SK-N-SH (cell line): ENCODE data around the gene MXRA8. TPM values are rescaled to one million over a fixed set of nuclear protein-coding genes. Genes with fewer than 3 reads are reported as not detected.

Source experiments
- CTCF ChIA-PET: fragments of 300-600, 350-600 bp; formaldehyde crosslinking; extraction: SDS; loops from one replicate; lab custom pipeline; 2021; lab: Yijun Ruan, JAX
- POLR2A ChIA-PET: fragments of 350-600 bp; sonication (Branson Sonifier 250); formaldehyde crosslinking; extraction: SDS; loops from one replicate; lab custom pipeline; 2020; ENCODE audit warnings: antibody characterized with exemption, inconsistent platforms; lab: Yijun Ruan, JAX
- DNase-seq: peaks from one replicate; pipeline ENCODE4 v3.0.0; 2012
- H2AFZ ChIP-seq: fragments of 200-600 bp; sonication (generic); 2 replicates; pipeline ENCODE4 v1.8.1; 2016; ENCODE audit warnings: antibody characterized with exemption, mild to moderate bottlenecking, low read depth
- H3F3A ChIP-seq: fragments of 200-600 bp; sonication (generic); replicated peaks from 2 replicates; pipeline ENCODE3; 2016; ENCODE audit warnings: antibody characterized with exemption, mild to moderate bottlenecking; ENCODE audit not compliant: insufficient read depth
- H3K27ac ChIP-seq, 2 experiments: fragments of 200-500 bp in 1 of 2; fragments of 200-600 bp in 1 of 2; sonication (Bioruptor generic) in 1 of 2; sonication (generic), shearing (Covaris generic) in 1 of 2; 2 replicates each; pipeline versions ENCODE4 v1.5.1 to v1.6.1; 2014 to 2016; ENCODE audit warnings: low read depth in 2 of 2, inconsistent platforms in 1 of 2, low read length in 1 of 2, mild to moderate bottlenecking in 1 of 2, mixed read lengths in 1 of 2
- H3K27me3 ChIP-seq: fragments of 200-600 bp; sonication (generic), shearing (Covaris generic); 2 replicates; pipeline ENCODE4 v1.6.1; 2016; ENCODE audit warnings: mixed run types; ENCODE audit not compliant: insufficient read depth
- H3K36me3 ChIP-seq, 2 experiments: fragments of 200-500 bp in 1 of 2; fragments of 200-600 bp in 1 of 2; sonication (Bioruptor generic) in 1 of 2; sonication (generic) in 1 of 2; replicated peaks in 1 of 2; 2 replicates each; pipeline versions ENCODE3 to v1.5.1; 2014 to 2016; ENCODE audit warnings: low read length in 1 of 2, mild to moderate bottlenecking in 1 of 2; ENCODE audit not compliant: insufficient read depth in 2 of 2, control insufficient read depth in 1 of 2
- H3K4me1 ChIP-seq, 2 experiments: fragments of 200-500 bp in 1 of 2; fragments of 200-600 bp in 1 of 2; sonication (Bioruptor generic) in 1 of 2; sonication (generic), shearing (Covaris generic) in 1 of 2; 2 replicates each; pipeline versions ENCODE4 v1.5.1 to v1.6.1; 2014 to 2016; ENCODE audit warnings: low read depth in 1 of 2, low read length in 1 of 2, mixed run types in 1 of 2; ENCODE audit not compliant: insufficient read depth in 2 of 2, control insufficient read depth in 1 of 2
- H3K4me2 ChIP-seq: fragments of 200-600 bp; sonication (generic), shearing (Covaris generic); 2 replicates; pipeline ENCODE4 v1.6.1; 2017; ENCODE audit warnings: mixed run types
- H3K4me3 ChIP-seq, 2 experiments: fragments of 200-500 bp in 1 of 2; fragments of 200-600 bp in 1 of 2; sonication (Bioruptor generic) in 1 of 2; sonication (generic), shearing (Covaris generic) in 1 of 2; 2 replicates each; pipeline versions ENCODE4 v1.5.1 to v1.8.1; 2014 to 2016; ENCODE audit warnings: low read depth in 2 of 2, inconsistent platforms in 1 of 2, low read length in 1 of 2, mild to moderate bottlenecking in 1 of 2, mixed read lengths in 1 of 2, moderate library complexity in 1 of 2
- H3K79me2 ChIP-seq: fragments of 200-600 bp; sonication (generic); 2 replicates; pipeline ENCODE4 v1.8.1; 2017; ENCODE audit warnings: mild to moderate bottlenecking; ENCODE audit not compliant: insufficient read depth
- H3K9ac ChIP-seq: fragments of 200-600 bp; sonication (generic); 2 replicates; pipeline ENCODE4 v1.6.1; 2017; ENCODE audit warnings: mixed run types
- H3K9me2 ChIP-seq: fragments of 200-600 bp; sonication (generic); 2 replicates; pipeline ENCODE4 v1.6.1; 2017; ENCODE audit warnings: mixed run types
- H3K9me3 ChIP-seq: fragments of 200-600 bp; sonication (generic); 2 replicates; pipeline ENCODE4 v1.6.1; 2017; ENCODE audit warnings: mixed run types, mild to moderate bottlenecking, moderate library complexity
- H4K20me1 ChIP-seq: fragments of 200-600 bp; sonication (generic); 2 replicates; pipeline ENCODE4 v1.6.1; 2017; ENCODE audit warnings: mild to moderate bottlenecking, mixed run types; ENCODE audit not compliant: insufficient read depth
- EP300 ChIP-seq, 2 experiments: IDR thresholded peaks; 2 replicates each; pipeline versions ENCODE4 v1.4.0 to v1.6.1; 2012; ENCODE audit warnings: borderline replicate concordance in 1 of 2, low read depth in 1 of 2, low read length in 1 of 2
- EZH2phosphoT487 ChIP-seq: fragments of 200-600 bp; sonication (generic); IDR thresholded peaks from 2 replicates; pipeline ENCODE4 v1.6.1; 2017; ENCODE audit warnings: low read depth, mixed run types, mild to moderate bottlenecking, antibody characterized with exemption, moderate library complexity, borderline replicate concordance
- GATA2 ChIP-seq: sonication (generic); formaldehyde crosslinking; IDR thresholded peaks from 2 replicates; pipeline ENCODE4 v1.5.0; 2020; ENCODE audit warnings: mild to moderate bottlenecking, missing genetic modification reagents
- MEF2A ChIP-seq: IDR thresholded peaks from 2 replicates; pipeline ENCODE4 v1.4.0; 2012; ENCODE audit warnings: low read depth, borderline replicate concordance
- POLR2AphosphoS5 ChIP-seq: IDR thresholded peaks from 2 replicates; pipeline ENCODE4 v1.6.1; 2012; ENCODE audit warnings: low read depth, low read length
- RAD21 ChIP-seq: IDR thresholded peaks from 2 replicates; pipeline ENCODE4 v1.6.1; 2012; ENCODE audit warnings: mild to moderate bottlenecking, low read length
- REST ChIP-seq: IDR thresholded peaks from 2 replicates; pipeline ENCODE4 v1.6.1; 2012; ENCODE audit warnings: mild to moderate bottlenecking, low read depth, low read length, moderate library complexity
- RXRA ChIP-seq: IDR thresholded peaks from 2 replicates; pipeline ENCODE4 v1.4.0; 2012; ENCODE audit warnings: low read depth, mild to moderate bottlenecking, borderline replicate concordance
- TAF1 ChIP-seq: IDR thresholded peaks from 2 replicates; pipeline ENCODE4 v1.6.1; 2012; ENCODE audit warnings: low read depth, mild to moderate bottlenecking, low read length, moderate library complexity, borderline replicate concordance
- TCF12 ChIP-seq: IDR thresholded peaks from 2 replicates; pipeline ENCODE4 v1.4.0; 2012
- WGBS: methylation state at CpG from one replicate; pipeline ENCODE4 v1.1.6; 2017; ENCODE audit warnings: low lambda C conversion rate; 5-methylcytosine and 5-hydroxymethylcytosine counted together
- polyA plus RNA-seq, 3 experiments: library from polyadenylated mRNA; depleted of rRNA; stranded (reverse); fragments of >200 nt; gene quantifications; 2 replicates each; pipeline ENCODE4 v1.2.3, GENCODE V29; 2012

MXRA8 gene
- polyA plus RNA-seq, 1 of the 3 experiments (the other 2 are of a cell fraction) = 2.5 TPM

DNA sequence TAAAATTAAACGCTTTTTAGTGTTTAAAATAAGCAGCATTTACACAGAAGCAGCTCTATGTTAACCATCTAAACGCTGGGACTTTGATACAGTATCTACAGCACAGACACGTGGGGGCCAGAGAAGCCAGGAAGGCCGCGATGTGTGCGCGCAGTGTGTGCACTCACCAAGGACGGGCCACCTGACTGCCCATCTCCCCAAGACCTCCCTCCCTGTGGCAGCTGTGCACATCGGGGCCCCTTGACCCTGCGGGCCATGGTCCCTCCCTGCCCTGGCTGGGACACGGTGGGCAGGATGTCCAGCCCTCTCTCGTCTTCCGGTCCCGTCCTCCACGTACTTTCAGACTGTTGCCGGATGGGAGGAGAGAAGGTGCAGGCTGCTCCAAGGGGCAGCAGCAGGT is 23.1 kb downstream of the MXRA8 start:
- no peak for DNase-seq
- Histone ChIP-seq H4K20me1 (no peaks in the 10 kb centered on the region; the same call in 1 of the 2 replicates), H3K36me3 (peaks cover 0 to 20% of the 10 kb centered on the region in 2 experiments), H3K4me2 (no peak overlapping the region), H3K9ac (no peak overlapping the region), H3K27ac (no peak overlapping the region), H3K4me3 (no peak overlapping the region), H3K79me2 (no peaks in the 10 kb centered on the region), H3K27me3 (no peaks in the 10 kb centered on the region), H3K9me3 (no peaks in the 10 kb centered on the region), H3F3A (no peaks in the 10 kb centered on the region), H3K9me2 (no peaks in the 10 kb centered on the region)
- POLR2A ChIA-PET = no interaction called here
- WGBS = 91% methylated on average over 13 of the region's 16 CpGs
- CTCF ChIA-PET = interaction anchor here (1.5 to 3.6 kb wide), 3 partner anchors 9 to 30 kb away, joined by 3 to 16 read pairs (median 8); no protein-coding TSS in a partner anchor
- no peak for TF ChIP-seq RXRA
- no peak for TF ChIP-seq RAD21
- TF ChIP-seq EZH2phosphoT487 = no peak
- TF ChIP-seq POLR2AphosphoS5 = no peak
- TF ChIP-seq GATA2 (CRISPR knock-in tag) = no peak
- no peak for TF ChIP-seq REST
- TF ChIP-seq MEF2A = no peak
- TF ChIP-seq TCF12 = no peak
- TF ChIP-seq, all 33 proteins: peak for 0
- H2AFZ ChIP-seq = no peak overlapping the region
- peaks cover 0 to 10% of the 10 kb centered on the region in 2 experiments; a peak in 1 of 4 replicates for H3K4me1 ChIP-seq

- Histone ChIP-seq H3K4me3 (no peak overlapping the region), H3K79me2 (no peaks in the 10 kb centered on the region), H3K9ac (no peak overlapping the region), H3K27ac (no peak overlapping the region), H3K4me2 (no peak overlapping the region), H4K20me1 (no peaks in the 10 kb centered on the region), H3K4me1 (peaks cover 0 to 15% of the 10 kb centered on the region in 2 experiments; a peak in 1 of 4 replicates), H3K27me3 (no peaks in the 10 kb centered on the region), H3K9me2 (no peaks in the 10 kb centered on the region), H3K36me3 (peaks cover 0 to 17% of the 10 kb centered on the region in 2 experiments), H3F3A (no peaks in the 10 kb centered on the region), H2AFZ (no peak overlapping the region), H3K9me3 (no peaks in the 10 kb centered on the region)
- TF ChIP-seq REST (peak; percentile 94), TAF1 (no peak), EP300 (IDR thresholded peaks at IDR 0.05; ENCODE audit: borderline replicate concordance in 1 of 2, low read depth in 1 of 2, low read length in 1 of 2) (no peak)
- WGBS = 98% methylated on average over 8 of the region's 11 CpGs
- ChIA-PET POLR2A (no interaction called here), CTCF (interaction anchor here (1.5 to 3.6 kb wide), 2 partner anchors 9 to 30 kb away, joined by 3 to 16 read pairs; no protein-coding TSS in a partner anchor)
- no peak for DNase-seq
These were observed 23.5 kb downstream of the MXRA8 start for GRCh38 chr1:1334835-1335234.
